HEK293 (cell line): ENCODE data around the gene LDLRAD4.

Experiments used
- CTCF ChIA-PET: fragments of 350-600 bp; formaldehyde crosslinking; extraction: SDS; loops from one replicate; lab custom pipeline; 2021; ENCODE audit warnings: antibody characterized with exemption; lab: Yijun Ruan, JAX
- POLR2A ChIA-PET: fragments of 300-600 bp; formaldehyde crosslinking; extraction: SDS; loops from one replicate; lab custom pipeline; 2020; ENCODE audit warnings: antibody characterized with exemption, inconsistent platforms; lab: Yijun Ruan, JAX
- H3K27ac ChIP-seq: fragments of 200-500 bp; sonication (Bioruptor generic); 2 replicates; pipeline ENCODE4 v1.5.1; 2014; ENCODE audit warnings: low read depth, low read length, control low read depth, inconsistent platforms; ENCODE audit errors: extremely low read depth
- H3K36me3 ChIP-seq, 2 experiments: fragments of 200-500 bp in 1 of 2; sonication (Bioruptor generic) in 1 of 2; 1 replicate in 1 of 2; 2 replicates in 1 of 2; pipeline ENCODE4 v1.5.1; 2014 to 2017; ENCODE audit warnings: inconsistent platforms in 2 of 2, low read length in 2 of 2; ENCODE audit not compliant: control insufficient read depth in 2 of 2, insufficient read depth in 1 of 2
- H3K4me1 ChIP-seq: fragments of 200-500 bp; sonication (Bioruptor generic); 2 replicates; pipeline ENCODE4 v1.5.1; 2014; ENCODE audit warnings: mild to moderate bottlenecking, low read length, inconsistent platforms; ENCODE audit not compliant: control insufficient read depth, insufficient read depth
- H3K4me3 ChIP-seq: 2 replicates; pipeline ENCODE4 v1.5.1; 2011; ENCODE audit warnings: low read depth, mild to moderate bottlenecking, control low read depth, low read length, moderate library complexity
- H3K9me3 ChIP-seq: fragments of 200-500 bp; sonication (Bioruptor generic); 2 replicates; pipeline ENCODE4 v1.5.1; 2014; ENCODE audit warnings: low read depth, low read length, inconsistent platforms; ENCODE audit not compliant: control insufficient read depth, insufficient read depth
- GLIS2 ChIP-seq: fragments of 450-650 bp; formaldehyde crosslinking; IDR thresholded peaks from 2 replicates; pipeline ENCODE4 v1.5.1; 2016; ENCODE audit warnings: missing biosample characterization, missing genetic modification characterization
- HOXD13 ChIP-seq: sonication (generic); formaldehyde crosslinking; IDR thresholded peaks from 2 replicates; pipeline ENCODE4 v1.8.0; 2022; ENCODE audit warnings: missing genetic modification reagents, borderline replicate concordance
- MZF1 ChIP-seq: fragments of 450-650 bp; formaldehyde crosslinking; IDR thresholded peaks from 2 replicates; pipeline ENCODE4 v1.5.1; 2017; ENCODE audit warnings: missing biosample characterization, missing genetic modification characterization, borderline replicate concordance
- PRDM1 ChIP-seq: fragments of 450-650 bp; formaldehyde crosslinking; IDR thresholded peaks from 2 replicates; pipeline ENCODE4; 2016; ENCODE audit warnings: missing biosample characterization, missing genetic modification characterization
- PRDM2 ChIP-seq: fragments of 450-650 bp; formaldehyde crosslinking; IDR thresholded peaks from 2 replicates; pipeline ENCODE4 v1.5.1; 2016; ENCODE audit warnings: missing biosample characterization, missing genetic modification characterization, borderline replicate concordance
- PRDM6 ChIP-seq: fragments of 450-650 bp; formaldehyde crosslinking; IDR thresholded peaks from 2 replicates; pipeline ENCODE4 v1.5.1; 2017; ENCODE audit warnings: missing biosample characterization, missing genetic modification characterization
- SCRT2 ChIP-seq: fragments of 450-650 bp; formaldehyde crosslinking; IDR thresholded peaks from 2 replicates; pipeline ENCODE4 v1.5.1; 2016; ENCODE audit warnings: missing biosample characterization, missing genetic modification characterization
- WT1 ChIP-seq: fragments of 450-650 bp; formaldehyde crosslinking; IDR thresholded peaks from 2 replicates; pipeline ENCODE4 v1.5.1; 2016; ENCODE audit warnings: missing biosample characterization, missing genetic modification characterization
- YY1 ChIP-seq: fragments of 450-650 bp; formaldehyde crosslinking; IDR thresholded peaks from 2 replicates; pipeline ENCODE4 v1.5.1; 2018; ENCODE audit warnings: missing biosample characterization, missing genetic modification characterization
- ZBTB26 ChIP-seq: fragments of 450-650 bp; formaldehyde crosslinking; optimal IDR thresholded peaks from 2 replicates; pipeline ENCODE3; 2016; ENCODE audit warnings: missing biosample characterization, mild to moderate bottlenecking, missing genetic modification characterization
- ZIC2 ChIP-seq: fragments of 450-650 bp; formaldehyde crosslinking; IDR thresholded peaks from 2 replicates; pipeline ENCODE4 v1.5.1; 2016; ENCODE audit warnings: missing biosample characterization, missing genetic modification characterization
- ZNF114 ChIP-seq: fragments of 450-650 bp; formaldehyde crosslinking; IDR thresholded peaks from 2 replicates; pipeline ENCODE4 v1.5.0; 2017; ENCODE audit warnings: missing biosample characterization, missing genetic modification characterization
- ZNF426 ChIP-seq: fragments of 450-650 bp; formaldehyde crosslinking; IDR thresholded peaks from 2 replicates; pipeline ENCODE4 v1.5.1; 2017; ENCODE audit warnings: missing biosample characterization, missing genetic modification characterization, mild to moderate bottlenecking, inconsistent platforms, moderate library complexity
- ZNF555 ChIP-seq: fragments of 450-650 bp; formaldehyde crosslinking; conservative IDR thresholded peaks from 2 replicates; pipeline ENCODE4 v1.5.1; 2017; ENCODE audit warnings: missing biosample characterization, mild to moderate bottlenecking, missing genetic modification characterization, inconsistent platforms
- ZNF677 ChIP-seq: fragments of 450-650 bp; IDR thresholded peaks from 2 replicates; pipeline ENCODE4 v1.5.0; 2018; ENCODE audit warnings: missing biosample characterization, mild to moderate bottlenecking, missing genetic modification characterization, moderate library complexity
- ZNF768 ChIP-seq: fragments of 450-650 bp; formaldehyde crosslinking; IDR thresholded peaks from 2 replicates; pipeline ENCODE4 v1.5.1; 2018; ENCODE audit warnings: missing biosample characterization, mild to moderate bottlenecking, missing genetic modification characterization

LDLRAD4 gene

GRCh38 chr18:13390711-13391110 is 172.2 kb downstream of the LDLRAD4 start:
- ChIA-PET POLR2A (no interaction called here), CTCF (no interaction called here)
- H3K9me3 ChIP-seq, result no peaks in the 10 kb centered on the region
- H3K4me1 ChIP-seq, result no peaks in the 10 kb centered on the region; the same call in 1 of the 2 replicates
- H3K27ac ChIP-seq, result no peak overlapping the region
- no peaks in the 10 kb centered on the region for H3K36me3 ChIP-seq
- H3K4me3 ChIP-seq, result no peak overlapping the region
- TF ChIP-seq GLIS2 (no peak), WT1 (tag by site-specific recombination) (no peak), YY1 (no peak), ZNF768 (tag by site-specific recombination) (no peak), ZIC2 (tag by site-specific recombination) (no peak), ZNF555 (tag by site-specific recombination) (no peak), ZNF426 (tag by site-specific recombination) (no peak), PRDM6 (tag by site-specific recombination) (no peak), ZBTB26 (no peak), MZF1 (tag by site-specific recombination) (no peak)
- TF ChIP-seq, all 188 proteins: peak for 0

GRCh38 chr18:13392029-13392750 is 173.6 kb downstream of the LDLRAD4 start:
- Histone ChIP-seq H3K36me3 (no peaks in the 10 kb centered on the region), H3K4me3 (no peak overlapping the region), H3K4me1 (no peaks in the 10 kb centered on the region; the same call in 1 of the 2 replicates), H3K9me3 (no peaks in the 10 kb centered on the region), H3K27ac (no peak overlapping the region)
- TF ChIP-seq ZNF114 (tag by site-specific recombination), result no peak
- no peak for TF ChIP-seq ZNF677
- no peak for TF ChIP-seq PRDM2 (tag by site-specific recombination)
- TF ChIP-seq HOXD13 (CRISPR knock-in tag), result no peak
- TF ChIP-seq SCRT2 (tag by site-specific recombination), result no peak
- TF ChIP-seq ZNF426 (tag by site-specific recombination), result no peak
- TF ChIP-seq PRDM1, result no peak
- ChIA-PET POLR2A (no interaction called here), CTCF (no interaction called here)
